Measurements from ENCODE around the gene ZNF692.
"Not testable (repeated sequence)": the region's sequence is repeated elsewhere in the genome, so short reads cannot be mapped to it uniquely, and the experiment has no call there.

Gene ZNF692

GRCh38 chr1:248831842-248832241 is 27.0 kb downstream of the ZNF692 start:
- Mint-ChIP-seq H3K27me3 (peaks cover 3% of the 10 kb centered on the region), H3K4me3 (no peak overlapping the region), H3K9me3 (no peaks in the 10 kb centered on the region), H3K36me3 (ENCODE audit: low read depth) (no peaks in the 10 kb centered on the region), H3K4me1 (peaks cover 6% of the 10 kb centered on the region), H3K27ac (no peak overlapping the region)
- no peak for ATAC-seq
- no peak for DNase-seq

- not testable (repeated sequence) for H3K36me3 Mint-ChIP-seq (ENCODE audit: low read depth); H3K4me3 Mint-ChIP-seq; ATAC-seq; H3K27me3 Mint-ChIP-seq; H3K27ac Mint-ChIP-seq; H3K9me3 Mint-ChIP-seq; DNase-seq
- peaks cover 15% of the 10 kb centered on the region for H3K4me1 Mint-ChIP-seq
These were observed 28.2 kb downstream of the ZNF692 start for GRCh38 chr1:248830718-248831017.

- Mint-ChIP-seq H3K36me3 (ENCODE audit: low read depth) (peaks cover 9% of the 10 kb centered on the region), H3K27me3 (peaks cover 3% of the 10 kb centered on the region), H3K4me3 (no peak overlapping the region), H3K4me1 (peaks cover 32% of the 10 kb centered on the region), H3K9me3 (no peaks in the 10 kb centered on the region), H3K27ac (no peak overlapping the region)
- DNase-seq (no peak), ATAC-seq (no peak)
These were observed 30.0 kb downstream of the ZNF692 start for GRCh38 chr1:248828845-248829244.

- Mint-ChIP-seq H3K9me3 (no peaks in the 10 kb centered on the region), H3K4me1 (peaks cover 54% of the 10 kb centered on the region)
- DNase-seq, result peak; percentile 86
These were observed 32.8 kb downstream of the ZNF692 start, which contains the start of gene SH3BP5L for GRCh38 chr1:248825909-248826760. SH3BP5L (minus strand) TSS chr1:248825915; CDS start chr1:248824935, 980 bp downstream.

GRCh38 chr1:248825573-248825908 is 33.3 kb downstream of the ZNF692 start:
- Mint-ChIP-seq H3K4me3 (peak overlapping the region; percentile 95), H3K4me1 (peaks cover 54% of the 10 kb centered on the region), H3K36me3 (ENCODE audit: low read depth) (peaks cover 9% of the 10 kb centered on the region), H3K27me3 (no peaks in the 10 kb centered on the region), H3K9me3 (no peaks in the 10 kb centered on the region), H3K27ac (peak overlapping the region; percentile 99)
- peak; percentile 8 for ATAC-seq
- DNase-seq, result no peak

More at GRCh38 chr1:248825909-248826760, 32.8 kb downstream of the ZNF692 start, which contains the start of gene SH3BP5L:
- ATAC-seq, result peak; percentile 94
- Mint-ChIP-seq H3K27me3 (no peaks in the 10 kb centered on the region), H3K36me3 (ENCODE audit: low read depth) (peaks cover 9% of the 10 kb centered on the region), H3K4me3 (peak within 1 kb of the TSS; percentile 95), H3K27ac (peak within 1 kb of the TSS; percentile 99)

GRCh38 chr1:248825136-248825535 is 33.7 kb downstream of the ZNF692 start:
- Mint-ChIP-seq H3K36me3 (ENCODE audit: low read depth) (peaks cover 12% of the 10 kb centered on the region), H3K4me3 (peak overlapping the region; percentile 95), H3K4me1 (peaks cover 56% of the 10 kb centered on the region), H3K27ac (peak overlapping the region; percentile 99), H3K27me3 (no peaks in the 10 kb centered on the region), H3K9me3 (no peaks in the 10 kb centered on the region)
- DNase-seq, result no peak
- ATAC-seq, result no peak

- Mint-ChIP-seq H3K4me1 (peaks cover 58% of the 10 kb centered on the region), H3K36me3 (ENCODE audit: low read depth) (peaks cover 14% of the 10 kb centered on the region)
These were observed 34.2 kb downstream of the ZNF692 start for GRCh38 chr1:248824701-248825100.

GRCh38 chr1:248824301-248824700 is 34.6 kb downstream of the ZNF692 start:
- Mint-ChIP-seq H3K27me3 (no peaks in the 10 kb centered on the region), H3K4me1 (peaks cover 59% of the 10 kb centered on the region), H3K9me3 (no peaks in the 10 kb centered on the region), H3K27ac (peak overlapping the region; percentile 55), H3K4me3 (peak overlapping the region; percentile 95), H3K36me3 (ENCODE audit: low read depth) (peaks cover 14% of the 10 kb centered on the region)
- DNase-seq (no peak), ATAC-seq (no peak)

More at GRCh38 chr1:248824701-248825100, 34.2 kb downstream of the ZNF692 start:
- Mint-ChIP-seq H3K4me3 (peak overlapping the region; percentile 95), H3K27ac (peak overlapping the region; percentile 99), H3K27me3 (no peaks in the 10 kb centered on the region), H3K9me3 (no peaks in the 10 kb centered on the region)
- no peak for DNase-seq
- ATAC-seq, result no peak

- Mint-ChIP-seq H3K36me3 (ENCODE audit: low read depth) (peaks cover 18% of the 10 kb centered on the region), H3K4me1 (peaks cover 66% of the 10 kb centered on the region), H3K27me3 (no peaks in the 10 kb centered on the region), H3K27ac (no peak overlapping the region), H3K4me3 (peak overlapping the region; percentile 38), H3K9me3 (no peaks in the 10 kb centered on the region)
- DNase-seq, result no peak
- no peak for ATAC-seq
These were observed 35.3 kb downstream of the ZNF692 start for GRCh38 chr1:248823517-248824001.

- ATAC-seq (no peak), DNase-seq (no peak)
- Mint-ChIP-seq H3K36me3 (ENCODE audit: low read depth) (peaks cover 20% of the 10 kb centered on the region), H3K9me3 (no peaks in the 10 kb centered on the region), H3K4me3 (no peak overlapping the region), H3K27ac (peak overlapping the region; percentile 39), H3K27me3 (no peaks in the 10 kb centered on the region), H3K4me1 (peaks cover 73% of the 10 kb centered on the region)
These were observed 36.5 kb downstream of the ZNF692 start for GRCh38 chr1:248822148-248823032.

GRCh38 chr1:248821641-248822040 is 37.2 kb downstream of the ZNF692 start:
- Mint-ChIP-seq H3K27ac (no peak overlapping the region), H3K4me1 (peaks cover 72% of the 10 kb centered on the region), H3K36me3 (ENCODE audit: low read depth) (peaks cover 20% of the 10 kb centered on the region), H3K4me3 (no peak overlapping the region), H3K27me3 (no peaks in the 10 kb centered on the region), H3K9me3 (no peaks in the 10 kb centered on the region)
- DNase-seq (no peak), ATAC-seq (no peak)

GRCh38 chr1:248821101-248821500 is 37.8 kb downstream of the ZNF692 start:
- Mint-ChIP-seq H3K4me1 (peaks cover 71% of the 10 kb centered on the region), H3K27me3 (no peaks in the 10 kb centered on the region), H3K36me3 (ENCODE audit: low read depth) (peaks cover 20% of the 10 kb centered on the region), H3K27ac (no peak overlapping the region), H3K9me3 (no peaks in the 10 kb centered on the region), H3K4me3 (no peak overlapping the region)
- ATAC-seq (no peak), DNase-seq (no peak)

- Mint-ChIP-seq H3K9me3 (no peaks in the 10 kb centered on the region), H3K36me3 (ENCODE audit: low read depth) (peaks cover 21% of the 10 kb centered on the region), H3K27me3 (no peaks in the 10 kb centered on the region), H3K4me3 (no peak overlapping the region), H3K27ac (no peak overlapping the region), H3K4me1 (peaks cover 63% of the 10 kb centered on the region)
- ATAC-seq (no peak), DNase-seq (no peak)
These were observed 38.8 kb downstream of the ZNF692 start for GRCh38 chr1:248820041-248820585.

- no peaks in the 10 kb centered on the region for H3K27me3 Mint-ChIP-seq
- H3K4me3 Mint-ChIP-seq, result no peak overlapping the region
- peaks cover 49% of the 10 kb centered on the region for H3K4me1 Mint-ChIP-seq
- peaks cover 23% of the 10 kb centered on the region for H3K36me3 Mint-ChIP-seq (ENCODE audit: low read depth)
- H3K9me3 Mint-ChIP-seq, result no peaks in the 10 kb centered on the region
- ATAC-seq, result no peak
- DNase-seq, result no peak
- H3K27ac Mint-ChIP-seq, result peak overlapping the region; percentile 31
These were observed 40.1 kb downstream of the ZNF692 start for GRCh38 chr1:248818505-248819374.
